Trophoblast cell (in vitro differentiated cells and primary cell): ENCODE data around the gene KCNJ5.

ENCODE experiments used
- DNase-seq, 2 donors: peaks; one replicate each; pipeline ENCODE4 v3.0.0-alpha.2; 2016
- H2AFZ ChIP-seq: 2 replicates; pipeline ENCODE4 v1.6.1; 2013; ENCODE audit warnings: low read length, moderate library complexity, mild to moderate bottlenecking; ENCODE audit not compliant: insufficient read depth, poor library complexity
- H2AK5ac ChIP-seq: 2 replicates; pipeline ENCODE4 v1.6.1; 2013; ENCODE audit warnings: mild to moderate bottlenecking, low read length
- H2BK120ac ChIP-seq: 2 replicates; pipeline ENCODE4 v1.6.1; 2013; ENCODE audit warnings: low read length, mild to moderate bottlenecking, moderate library complexity; ENCODE audit not compliant: insufficient read depth, poor library complexity
- H2BK12ac ChIP-seq: 2 replicates; pipeline ENCODE4 v1.6.1; 2013; ENCODE audit warnings: mild to moderate bottlenecking, low read length, moderate library complexity
- H2BK5ac ChIP-seq: 2 replicates; pipeline ENCODE4 v1.6.1; 2013; ENCODE audit warnings: low read length, low read depth, moderate library complexity, mild to moderate bottlenecking; ENCODE audit not compliant: poor library complexity
- H3K14ac ChIP-seq: 2 replicates; pipeline ENCODE4 v1.6.1; 2013; ENCODE audit warnings: mild to moderate bottlenecking, low read length
- H3K18ac ChIP-seq: 2 replicates; pipeline ENCODE4 v1.6.1; 2013; ENCODE audit warnings: mild to moderate bottlenecking, low read length
- H3K23ac ChIP-seq: 2 replicates; pipeline ENCODE4 v1.6.1; 2013; ENCODE audit warnings: low read length
- H3K27ac ChIP-seq: 2 replicates; pipeline ENCODE4 v1.5.1; 2013; ENCODE audit warnings: low read depth, mild to moderate bottlenecking, inconsistent platforms, low read length, moderate library complexity
- H3K27me3 ChIP-seq: 2 replicates; pipeline ENCODE4 v1.6.1; 2013; ENCODE audit warnings: inconsistent platforms, mild to moderate bottlenecking, low read length, moderate library complexity; ENCODE audit not compliant: insufficient read depth
- H3K36me3 ChIP-seq, 2 experiments: 1 replicate in 1 of 2; 2 replicates in 1 of 2; pipeline ENCODE4 v1.6.1; 2013; ENCODE audit warnings: low read length in 2 of 2, mild to moderate bottlenecking in 2 of 2, moderate library complexity in 1 of 2; ENCODE audit not compliant: insufficient read depth in 2 of 2, control insufficient read depth in 1 of 2
- H3K4ac ChIP-seq: 2 replicates; pipeline ENCODE4 v1.6.1; 2013; ENCODE audit warnings: low read depth, mild to moderate bottlenecking, low read length, moderate library complexity
- H3K4me1 ChIP-seq, 2 experiments: 1 replicate in 1 of 2; 2 replicates in 1 of 2; pipeline ENCODE4 v1.6.1; 2013; ENCODE audit warnings: low read length in 2 of 2, mild to moderate bottlenecking in 2 of 2, moderate library complexity in 1 of 2; ENCODE audit not compliant: insufficient read depth in 2 of 2, control insufficient read depth in 1 of 2
- H3K4me2 ChIP-seq: 2 replicates; pipeline ENCODE4 v1.6.1; 2013; ENCODE audit warnings: inconsistent platforms, mild to moderate bottlenecking, low read length, moderate library complexity
- H3K4me3 ChIP-seq: 2 replicates; pipeline ENCODE4 v1.5.1; 2013; ENCODE audit warnings: mild to moderate bottlenecking, low read depth, low read length, inconsistent platforms
- H3K79me1 ChIP-seq: one replicate; pipeline ENCODE4 v1.6.1; 2013; ENCODE audit warnings: low read length
- H3K79me2 ChIP-seq: 2 replicates; pipeline ENCODE4 v1.6.1; 2013; ENCODE audit warnings: low read length, mild to moderate bottlenecking; ENCODE audit not compliant: control insufficient read depth, insufficient read depth, poor library complexity
- H3K9ac ChIP-seq: 2 replicates; pipeline ENCODE4 v1.6.1; 2013; ENCODE audit warnings: mild to moderate bottlenecking, low read length
- H3K9me3 ChIP-seq: 2 replicates; pipeline ENCODE4 v1.6.1; 2013; ENCODE audit warnings: low read depth, mild to moderate bottlenecking, control low read depth, inconsistent platforms, low read length; ENCODE audit not compliant: insufficient read depth
- H4K12ac ChIP-seq: 2 replicates; pipeline ENCODE4 v1.6.1; 2013; ENCODE audit warnings: low read depth, mild to moderate bottlenecking, low read length, moderate library complexity
- H4K8ac ChIP-seq: 2 replicates; pipeline ENCODE4 v1.6.1; 2013; ENCODE audit warnings: low read depth, mild to moderate bottlenecking, low read length, moderate library complexity
- H4K91ac ChIP-seq: one replicate; pipeline ENCODE4 v1.6.1; 2013; ENCODE audit warnings: low read depth, mild to moderate bottlenecking, low read length, moderate library complexity
- WGBS: extraction: QIAGEN DNeasy Blood & Tissue Kit; methylation state at CpG from one replicate; pipeline ENCODE4 v1.1.7; 2013; ENCODE audit warnings: missing lambda C conversion rate; ENCODE audit not compliant: insufficient read length, insufficient coverage; ENCODE audit errors: extremely low coverage; 5-methylcytosine and 5-hydroxymethylcytosine counted together

Gene KCNJ5

DNA sequence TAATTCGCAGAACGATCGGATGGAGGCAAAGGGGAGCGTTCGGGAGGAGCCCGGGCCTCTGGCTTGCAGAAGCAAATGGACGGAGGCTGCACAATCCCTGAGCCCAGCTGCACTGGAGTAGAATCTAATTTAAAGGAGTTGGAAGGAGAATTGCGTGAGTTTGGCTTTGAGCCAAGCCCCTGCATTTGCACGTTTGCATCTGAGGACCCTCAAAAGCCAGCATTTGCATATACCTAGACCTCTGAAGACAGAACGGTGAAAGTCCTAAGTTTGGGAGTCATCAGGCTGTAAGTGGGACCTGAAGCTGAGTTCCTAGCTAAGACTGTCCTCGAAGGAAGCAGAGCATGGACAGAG is 35.9 kb downstream of the KCNJ5 start:
- H4K91ac ChIP-seq = no peak overlapping the region
- H3K79me2 ChIP-seq = no peaks in the 10 kb centered on the region
- no peak overlapping the region for H4K8ac ChIP-seq
- H3K23ac ChIP-seq = no peak overlapping the region
- no peak overlapping the region for H3K4ac ChIP-seq
- H2AFZ ChIP-seq = no peak overlapping the region
- no peak overlapping the region for H2BK5ac ChIP-seq
- H3K27me3 ChIP-seq = no peaks in the 10 kb centered on the region
- H3K4me2 ChIP-seq = no peak overlapping the region
- H3K14ac ChIP-seq = no peak overlapping the region
- no peak overlapping the region for H2AK5ac ChIP-seq
- no peak overlapping the region for H3K27ac ChIP-seq
- no peak overlapping the region for H3K4me3 ChIP-seq
- no peaks in the 10 kb centered on the region for H3K4me1 ChIP-seq
- H3K18ac ChIP-seq = no peak overlapping the region
- no peaks in the 10 kb centered on the region for H3K9me3 ChIP-seq
- H3K9ac ChIP-seq = no peak overlapping the region
- no peaks in the 10 kb centered on the region for H3K36me3 ChIP-seq
- no peak overlapping the region for H2BK120ac ChIP-seq
- no peak overlapping the region for H4K12ac ChIP-seq
- no CpG with 5 or more reads among the region's 11 CpGs for WGBS
- no peak for DNase-seq
- no peaks in the 10 kb centered on the region for H3K79me1 ChIP-seq
- no peak overlapping the region for H2BK12ac ChIP-seq

GRCh38 chr11:128927683-128928336 is 36.7 kb downstream of the KCNJ5 start:
- WGBS = no CpG with 5 or more reads among the region's 12 CpGs
- Histone ChIP-seq H3K36me3 (no peaks in the 10 kb centered on the region), H3K27ac (no peak overlapping the region), H3K79me2 (no peaks in the 10 kb centered on the region), H3K4ac (no peak overlapping the region), H3K18ac (no peak overlapping the region), H4K12ac (no peak overlapping the region), H3K4me2 (no peak overlapping the region), H2BK120ac (no peak overlapping the region), H4K91ac (no peak overlapping the region), H3K14ac (no peak overlapping the region), H3K4me1 (no peaks in the 10 kb centered on the region), H2AK5ac (no peak overlapping the region), H3K9ac (no peak overlapping the region), H3K9me3 (no peaks in the 10 kb centered on the region), H2BK5ac (no peak overlapping the region), H3K79me1 (no peaks in the 10 kb centered on the region), H3K27me3 (no peaks in the 10 kb centered on the region), H3K23ac (no peak overlapping the region), H2AFZ (no peak overlapping the region), H4K8ac (no peak overlapping the region), H2BK12ac (no peak overlapping the region), H3K4me3 (no peak overlapping the region)
- DNase-seq = no peak

DNA sequence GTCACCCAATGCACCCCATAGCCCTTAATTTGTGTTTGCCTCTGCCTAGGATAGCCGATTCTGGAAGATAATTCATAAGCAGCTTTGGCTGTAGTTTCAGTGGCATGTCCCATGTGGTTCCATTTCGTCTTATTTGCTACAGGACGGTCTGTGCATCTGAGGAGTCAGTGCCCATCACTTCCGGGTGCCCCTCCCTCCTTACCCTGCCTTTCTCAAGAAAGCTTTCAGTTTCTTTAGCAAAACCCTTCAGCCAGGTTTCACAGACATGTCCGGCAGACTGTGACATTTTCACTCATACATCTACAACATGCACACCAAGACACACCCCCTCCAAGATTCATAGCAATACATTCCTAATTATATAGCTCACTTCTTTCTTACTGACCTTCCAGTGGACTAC is 37.2 kb downstream of the KCNJ5 start:
- Histone ChIP-seq H2BK12ac (no peak overlapping the region), H4K12ac (no peak overlapping the region), H2BK5ac (no peak overlapping the region), H3K4me3 (no peak overlapping the region), H4K8ac (no peak overlapping the region), H3K9ac (no peak overlapping the region), H3K4ac (no peak overlapping the region), H3K14ac (no peak overlapping the region), H3K4me1 (no peaks in the 10 kb centered on the region), H3K9me3 (no peaks in the 10 kb centered on the region), H3K4me2 (no peak overlapping the region), H3K36me3 (no peaks in the 10 kb centered on the region), H3K27ac (no peak overlapping the region), H2AFZ (no peak overlapping the region), H3K79me2 (no peaks in the 10 kb centered on the region), H4K91ac (no peak overlapping the region), H3K27me3 (no peaks in the 10 kb centered on the region), H3K18ac (no peak overlapping the region), H2AK5ac (no peak overlapping the region), H3K79me1 (no peaks in the 10 kb centered on the region), H2BK120ac (no peak overlapping the region), H3K23ac (no peak overlapping the region)
- no CpG with 5 or more reads among the region's 5 CpGs for WGBS
- no peak for DNase-seq

DNA sequence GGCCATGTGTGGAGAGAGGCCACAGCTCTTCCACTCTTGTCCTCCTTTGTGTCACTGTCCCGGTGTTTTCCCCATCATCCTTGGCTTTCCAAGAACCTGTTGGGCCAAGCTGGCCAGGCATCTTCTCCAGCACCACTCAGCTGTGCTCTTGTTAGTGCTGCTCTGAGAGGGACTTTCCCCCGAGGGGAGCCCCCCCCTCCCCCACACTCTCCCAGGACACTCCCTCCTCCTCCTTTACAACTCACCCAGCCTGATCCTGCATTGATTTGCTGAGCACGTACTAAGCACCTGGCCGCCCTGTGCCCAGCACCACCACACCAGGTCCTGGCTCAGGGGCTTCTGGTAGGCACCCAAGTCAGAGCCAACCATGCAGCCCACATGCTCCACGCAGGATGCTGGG is 38.3 kb downstream of the KCNJ5 start:
- Histone ChIP-seq H3K36me3 (no peaks in the 10 kb centered on the region), H3K4me3 (no peak overlapping the region), H3K23ac (no peak overlapping the region), H3K27me3 (no peaks in the 10 kb centered on the region), H3K18ac (no peak overlapping the region), H3K9me3 (no peaks in the 10 kb centered on the region), H3K4me1 (no peaks in the 10 kb centered on the region), H4K12ac (no peak overlapping the region), H2AK5ac (no peak overlapping the region), H4K91ac (no peak overlapping the region), H3K79me1 (no peaks in the 10 kb centered on the region), H2BK12ac (no peak overlapping the region), H3K14ac (no peak overlapping the region), H3K4me2 (no peak overlapping the region), H2BK5ac (no peak overlapping the region), H2BK120ac (no peak overlapping the region), H3K4ac (no peak overlapping the region), H2AFZ (no peak overlapping the region), H4K8ac (no peak overlapping the region), H3K79me2 (no peaks in the 10 kb centered on the region), H3K9ac (no peak overlapping the region), H3K27ac (no peak overlapping the region)
- DNase-seq = no peak
- WGBS = no CpG with 5 or more reads among the region's 5 CpGs
